WERI-Rb-1 (cell line): ENCODE measurements around the gene NME4.
"Not testable (repeated sequence)": the region's sequence is repeated elsewhere in the genome, so short reads cannot be mapped to it uniquely, and the experiment has no call there.

Experiments
- DNase-seq: peaks from one replicate; pipeline ENCODE4 v3.0.0-alpha.2; 2020
- H3K27ac ChIP-seq: fragments of 250-450 bp; sonication (Bioruptor Pico); 2 replicates; pipeline ENCODE4 v1.5.1; 2020; ENCODE audit warnings: mild to moderate bottlenecking, moderate library complexity
- H3K27me3 ChIP-seq: fragments of 250-450 bp; sonication (Bioruptor Pico); 2 replicates; pipeline ENCODE4 v1.5.1; 2021; ENCODE audit warnings: mild to moderate bottlenecking, low read depth, moderate library complexity; ENCODE audit not compliant: insufficient read depth, severe bottlenecking
- H3K36me3 ChIP-seq: fragments of 250-450 bp; sonication (Bioruptor Pico); 2 replicates; pipeline ENCODE4 v1.5.1; 2020; ENCODE audit warnings: mild to moderate bottlenecking, moderate library complexity
- H3K4me3 ChIP-seq: 2 replicates; pipeline ENCODE4 v1.5.1; 2011; ENCODE audit warnings: low read depth, mild to moderate bottlenecking, control low read depth, low read length
- H3K9me3 ChIP-seq: fragments of 250-450 bp; sonication (Bioruptor Pico); 2 replicates; pipeline ENCODE4 v1.5.1; 2021; ENCODE audit warnings: mild to moderate bottlenecking, moderate library complexity; ENCODE audit not compliant: severe bottlenecking
- TF ChIP-seq, protein P1 (sequence below): IDR thresholded peaks from 2 replicates; pipeline ENCODE4 v1.5.1; 2011; ENCODE audit warnings: low read depth, mild to moderate bottlenecking, control low read depth, inconsistent platforms, low read length

The NME4 gene

DNA sequence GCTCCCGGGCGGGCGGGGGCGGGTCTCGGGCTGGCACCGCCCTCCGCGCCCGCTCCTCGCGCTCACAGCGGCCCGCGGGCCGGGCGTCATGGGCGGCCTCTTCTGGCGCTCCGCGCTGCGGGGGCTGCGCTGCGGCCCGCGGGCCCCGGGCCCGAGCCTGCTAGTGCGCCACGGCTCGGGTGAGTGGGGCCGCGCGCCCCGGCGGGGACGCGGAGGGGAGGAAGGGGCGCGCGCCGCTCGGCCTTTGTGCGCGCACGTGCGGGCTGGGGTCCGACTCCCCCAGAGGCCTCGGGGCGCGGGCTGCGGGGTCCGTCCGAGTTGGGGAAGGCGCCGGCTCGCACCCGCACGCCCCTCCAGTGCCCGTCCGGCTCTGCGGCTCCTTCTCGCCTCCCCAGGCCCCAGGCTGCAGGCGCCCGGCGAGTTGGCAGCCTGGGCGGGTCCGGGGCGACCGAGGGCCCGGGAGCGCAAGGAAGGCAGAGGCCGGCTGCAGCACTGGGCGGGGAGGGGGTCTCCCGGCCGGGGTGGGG, at the start of gene NME4:
NME4 (plus strand) TSS at position 65 of the 527 bp plus-strand sequence; CDS start at position 89, 24 bp downstream.
- Histone ChIP-seq H3K9me3 (no peaks in the 10 kb centered on the region), H3K27ac (peak within 1 kb of the TSS; percentile 97), H3K4me3 (peak within 1 kb of the TSS; percentile 84), H3K36me3 (peaks cover 30% of the 10 kb centered on the region), H3K27me3 (no peaks in the 10 kb centered on the region)
- DNase-seq = no peak
- TF ChIP-seq, protein P1, sequence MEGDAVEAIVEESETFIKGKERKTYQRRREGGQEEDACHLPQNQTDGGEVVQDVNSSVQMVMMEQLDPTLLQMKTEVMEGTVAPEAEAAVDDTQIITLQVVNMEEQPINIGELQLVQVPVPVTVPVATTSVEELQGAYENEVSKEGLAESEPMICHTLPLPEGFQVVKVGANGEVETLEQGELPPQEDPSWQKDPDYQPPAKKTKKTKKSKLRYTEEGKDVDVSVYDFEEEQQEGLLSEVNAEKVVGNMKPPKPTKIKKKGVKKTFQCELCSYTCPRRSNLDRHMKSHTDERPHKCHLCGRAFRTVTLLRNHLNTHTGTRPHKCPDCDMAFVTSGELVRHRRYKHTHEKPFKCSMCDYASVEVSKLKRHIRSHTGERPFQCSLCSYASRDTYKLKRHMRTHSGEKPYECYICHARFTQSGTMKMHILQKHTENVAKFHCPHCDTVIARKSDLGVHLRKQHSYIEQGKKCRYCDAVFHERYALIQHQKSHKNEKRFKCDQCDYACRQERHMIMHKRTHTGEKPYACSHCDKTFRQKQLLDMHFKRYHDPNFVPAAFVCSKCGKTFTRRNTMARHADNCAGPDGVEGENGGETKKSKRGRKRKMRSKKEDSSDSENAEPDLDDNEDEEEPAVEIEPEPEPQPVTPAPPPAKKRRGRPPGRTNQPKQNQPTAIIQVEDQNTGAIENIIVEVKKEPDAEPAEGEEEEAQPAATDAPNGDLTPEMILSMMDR = no peak

DNA sequence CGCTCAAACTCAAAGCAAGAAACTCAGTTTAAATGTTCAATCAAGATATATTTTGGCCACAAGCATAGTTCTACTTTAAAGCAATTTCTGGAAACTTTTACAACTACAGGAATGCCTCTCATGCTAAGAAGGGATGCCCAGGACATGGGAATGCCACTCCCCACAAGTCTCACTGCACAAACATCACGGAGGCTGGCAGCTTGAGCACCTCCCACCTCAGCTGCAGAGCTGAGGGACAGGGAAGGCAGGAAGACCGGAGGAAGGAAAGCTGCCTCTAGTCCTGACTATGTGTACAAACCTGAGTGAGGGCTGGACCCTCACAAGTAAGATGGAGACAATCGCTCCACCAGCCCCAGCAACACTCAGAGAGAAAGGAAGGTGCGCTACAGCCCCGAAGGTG, 49.8 kb upstream of the NME4 start:
- TF ChIP-seq, protein P1 = no peak
- Histone ChIP-seq H3K36me3 (peaks cover 70% of the 10 kb centered on the region), H3K27me3 (no peaks in the 10 kb centered on the region), H3K27ac (no peak overlapping the region), H3K9me3 (no peaks in the 10 kb centered on the region), H3K4me3 (no peak overlapping the region)
- no peak for DNase-seq

DNA sequence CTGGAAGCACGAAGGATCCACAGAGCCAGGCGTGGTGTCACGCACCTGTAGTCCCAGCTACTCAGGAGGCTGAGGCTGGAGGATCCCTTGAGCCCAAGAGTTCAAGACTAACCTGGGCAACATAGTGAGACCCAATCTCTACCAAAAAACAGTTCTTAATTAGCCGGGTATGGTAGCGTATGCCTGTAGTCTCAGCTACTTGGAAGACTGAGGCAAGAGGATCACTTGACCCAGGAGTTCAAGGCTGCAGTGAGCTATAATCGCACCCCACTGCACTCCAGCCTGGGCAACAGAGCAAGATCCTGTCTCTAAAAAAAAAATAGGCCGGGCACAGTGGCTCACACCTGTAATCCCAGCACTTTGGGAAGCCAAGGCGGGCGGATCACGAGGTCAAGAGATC, 48.5 kb upstream of the NME4 start:
- DNase-seq, H3K27ac ChIP-seq: not testable (repeated sequence)
- H3K36me3 ChIP-seq = peaks cover 58% of the 10 kb centered on the region

DNA sequence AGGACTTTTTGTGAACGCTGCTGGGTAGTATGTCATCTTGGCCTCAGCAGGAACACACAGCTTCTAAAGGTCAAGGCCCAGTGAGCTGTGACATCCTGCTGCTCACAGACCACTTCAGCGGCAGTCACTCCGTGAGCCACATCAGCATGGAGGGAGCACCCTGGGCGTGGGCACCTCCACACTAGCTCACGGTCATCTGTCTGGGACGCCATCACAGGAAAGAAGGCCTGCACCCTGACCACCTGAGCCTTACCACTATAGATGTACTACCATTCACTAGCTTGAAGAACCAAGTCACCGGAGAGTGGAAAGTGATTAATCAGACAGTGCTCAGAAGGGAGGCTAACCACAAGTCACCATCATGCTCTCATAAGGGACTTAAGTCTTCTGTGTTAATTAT, 47.8 kb upstream of the NME4 start:
- Histone ChIP-seq H3K4me3 (no peak overlapping the region), H3K27ac (no peak overlapping the region), H3K36me3 (peaks cover 55% of the 10 kb centered on the region), H3K9me3 (no peaks in the 10 kb centered on the region), H3K27me3 (no peaks in the 10 kb centered on the region)
- TF ChIP-seq, protein P1 = no peak
- no peak for DNase-seq

More for the DNA sequence above, 48.5 kb upstream of the NME4 start:
- not testable (repeated sequence) for H3K27me3 ChIP-seq, H3K9me3 ChIP-seq, H3K4me3 ChIP-seq

DNA sequence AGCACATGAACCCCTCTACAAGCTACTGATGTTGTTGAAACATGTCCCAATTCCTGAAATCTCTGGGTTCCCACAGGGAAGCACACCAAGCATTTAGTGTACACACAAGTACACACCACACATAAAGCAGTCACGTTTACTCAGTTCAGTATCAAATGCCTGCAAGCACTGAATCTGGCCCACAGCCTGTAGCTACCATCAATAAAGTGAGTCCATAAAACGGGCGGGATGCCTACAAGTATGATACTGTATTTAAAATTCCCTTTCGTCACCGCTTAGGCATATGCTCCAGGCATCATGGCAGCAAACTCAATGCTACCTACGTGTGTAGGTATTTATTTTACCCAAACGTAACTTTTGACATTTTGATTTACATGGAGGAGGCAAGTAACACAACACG, 46.8 kb upstream of the NME4 start:
- no peak for DNase-seq
- no peak overlapping the region for H3K27ac ChIP-seq
- H3K27me3 ChIP-seq = no peaks in the 10 kb centered on the region
- H3K9me3 ChIP-seq = no peaks in the 10 kb centered on the region
- peaks cover 46% of the 10 kb centered on the region for H3K36me3 ChIP-seq
- no peak overlapping the region for H3K4me3 ChIP-seq
- TF ChIP-seq, protein P1 = no peak

DNA sequence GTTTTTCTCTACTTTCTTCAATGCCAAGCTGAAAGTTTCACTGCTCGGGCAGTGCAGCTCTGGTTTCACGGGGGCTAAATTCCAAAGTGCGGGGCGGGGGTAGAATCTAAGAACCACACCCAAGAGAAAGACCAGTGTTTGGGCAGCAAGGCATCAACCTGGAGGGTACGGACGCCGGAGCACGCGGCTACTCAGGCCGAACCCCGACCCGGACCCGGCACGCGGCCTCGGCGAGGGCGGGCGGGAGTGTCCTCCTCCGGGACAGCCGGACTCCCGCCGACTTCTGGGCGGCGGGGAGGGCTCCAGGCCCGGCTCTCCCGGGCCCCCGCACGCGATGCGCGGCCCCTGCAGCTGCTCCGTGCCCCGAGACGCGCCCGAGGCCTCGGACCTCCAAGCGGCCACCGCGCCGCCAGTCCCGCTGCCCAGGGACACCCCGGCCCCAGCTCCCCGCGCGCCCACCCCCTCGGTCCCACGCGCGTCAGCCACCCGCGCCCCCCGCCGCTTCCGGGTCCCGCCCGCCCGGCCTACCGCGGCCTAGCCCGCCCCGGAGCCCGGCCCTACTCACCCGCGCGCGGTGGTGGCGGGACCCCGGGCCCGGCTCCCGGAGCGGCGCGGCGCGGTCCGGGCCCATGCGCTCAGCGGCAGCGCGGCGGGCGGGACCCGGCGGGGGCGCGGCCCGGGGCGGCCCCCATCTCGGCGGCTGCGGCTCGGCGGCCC, 45.0 kb upstream of the NME4 start:
- TF ChIP-seq, protein P1 = no peak
- H3K27ac ChIP-seq = no peak overlapping the region
- no peak for DNase-seq

More for the DNA sequence above, 45.0 kb upstream of the NME4 start:
- peaks cover 29% of the 10 kb centered on the region for H3K36me3 ChIP-seq
- H3K4me3 ChIP-seq = peak overlapping the region; percentile 62
- no peaks in the 10 kb centered on the region for H3K9me3 ChIP-seq
- H3K27me3 ChIP-seq = no peaks in the 10 kb centered on the region
